ENCODE results near the gene MT1A.

- TF ChIP-seq CTCF (IDR thresholded peaks at IDR 0.05 in 2 of 3, conservative IDR thresholded peaks at IDR 0.05 in 1 of 3; ENCODE audit: borderline replicate concordance in 1 of 3, insufficient read depth in 1 of 3, low read depth in 2 of 3, low read length in 2 of 3) = no peak
- TF ChIP-seq, protein P1, sequence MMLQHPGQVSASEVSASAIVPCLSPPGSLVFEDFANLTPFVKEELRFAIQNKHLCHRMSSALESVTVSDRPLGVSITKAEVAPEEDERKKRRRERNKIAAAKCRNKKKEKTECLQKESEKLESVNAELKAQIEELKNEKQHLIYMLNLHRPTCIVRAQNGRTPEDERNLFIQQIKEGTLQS (IDR thresholded peaks at IDR 0.05) = no peak
- TF ChIP-seq RAD21 (IDR thresholded peaks at IDR 0.05; ENCODE audit: low read depth) = no peak
- no peak for TF ChIP-seq EGR1 (IDR thresholded peaks at IDR 0.05; ENCODE audit: low read depth)
- no peak for TF ChIP-seq POLR2A (IDR thresholded peaks at IDR 0.05; ENCODE audit: borderline replicate concordance, extremely low read depth, insufficient read depth, insufficient read length)
- no peak for TF ChIP-seq EZH2 (IDR thresholded peaks at IDR 0.05)
- no peak for TF ChIP-seq POLR2AphosphoS5 (IDR thresholded peaks at IDR 0.05; ENCODE audit: low read depth, low read length)
- no peak for TF ChIP-seq ZNF274 (IDR thresholded peaks at IDR 0.05; ENCODE audit: low read depth, low read length)
- TF ChIP-seq SP1 (IDR thresholded peaks at IDR 0.05; ENCODE audit: low read depth) = no peak
- no peak for TF ChIP-seq CEBPB (IDR thresholded peaks at IDR 0.05; ENCODE audit: low read depth)
- TF ChIP-seq REST (IDR thresholded peaks at IDR 0.05; ENCODE audit: low read depth) = no peak
- no peak for TF ChIP-seq EZH2phosphoT487 (IDR thresholded peaks at IDR 0.05; ENCODE audit: borderline replicate concordance)
Observed at GRCh38 chr16:56669005-56669839, 30.8 kb downstream of the MT1A start, which contains the start of gene MT1H.

Data from HCT116 (cell line).